Measurements from ENCODE around the gene FSIP1. TPM values are rescaled to one million over a fixed set of nuclear protein-coding genes. Genes with fewer than 3 reads are reported as not detected.

The FSIP1 gene
- total RNA-seq, 2 donors from 2014 or later = 0.58 to 0.60 TPM

GRCh38 chr15:39564972-39565665, 217.5 kb downstream of the FSIP1 start:
- H3K27ac Mint-ChIP-seq = no peak overlapping the region
- peaks cover 0 to 1% of the 10 kb centered on the region in 2 donors for H3K9me3 Mint-ChIP-seq
- DNase-seq (no peak), ATAC-seq (replicated peaks in 1 of 2) (no peak)
- no peaks in the 10 kb centered on the region for H3K4me1 Mint-ChIP-seq (ENCODE audit: low read depth)
- H3K4me3 Mint-ChIP-seq = no peak overlapping the region
- peaks cover 7% of the 10 kb centered on the region for H3K27me3 Mint-ChIP-seq (ENCODE audit: low read depth)
- no peaks in the 10 kb centered on the region for H3K36me3 Mint-ChIP-seq (ENCODE audit: insufficient read depth in 2 of 2)

GRCh38 chr15:39558421-39558820, 224.2 kb downstream of the FSIP1 start:
- no peak for DNase-seq
- no peak overlapping the region for H3K4me3 Mint-ChIP-seq
- no peak for ATAC-seq (replicated peaks in 1 of 2)
- peaks cover 12% of the 10 kb centered on the region for H3K4me1 Mint-ChIP-seq (ENCODE audit: low read depth)
- no peaks in the 10 kb centered on the region for H3K9me3 Mint-ChIP-seq
- no peak overlapping the region for H3K27ac Mint-ChIP-seq
- H3K27me3 Mint-ChIP-seq (ENCODE audit: low read depth) = peaks cover 9% of the 10 kb centered on the region
- H3K36me3 Mint-ChIP-seq (ENCODE audit: insufficient read depth in 2 of 2) = no peaks in the 10 kb centered on the region

GRCh38 chr15:39556461-39556860, 226.2 kb downstream of the FSIP1 start:
- no peak for ATAC-seq (replicated peaks in 1 of 2)

GRCh38 chr15:39555885-39556284, 226.8 kb downstream of the FSIP1 start:
- DNase-seq (no peak), ATAC-seq (replicated peaks in 1 of 2) (no peak)
- H3K36me3 Mint-ChIP-seq (ENCODE audit: insufficient read depth in 2 of 2) = no peaks in the 10 kb centered on the region
- H3K4me1 Mint-ChIP-seq (ENCODE audit: low read depth) = peaks cover 15% of the 10 kb centered on the region
- no peak overlapping the region for H3K4me3 Mint-ChIP-seq
- no peaks in the 10 kb centered on the region for H3K9me3 Mint-ChIP-seq
- no peak overlapping the region for H3K27ac Mint-ChIP-seq
- H3K27me3 Mint-ChIP-seq (ENCODE audit: low read depth) = peaks cover 9% of the 10 kb centered on the region

More at GRCh38 chr15:39556461-39556860, 226.2 kb downstream of the FSIP1 start:
- no peaks in the 10 kb centered on the region for H3K36me3 Mint-ChIP-seq (ENCODE audit: insufficient read depth in 2 of 2)
- no peaks in the 10 kb centered on the region for H3K9me3 Mint-ChIP-seq
- H3K4me3 Mint-ChIP-seq = no peak overlapping the region
- H3K27me3 Mint-ChIP-seq (ENCODE audit: low read depth) = peaks cover 9% of the 10 kb centered on the region
- H3K4me1 Mint-ChIP-seq (ENCODE audit: low read depth) = peaks cover 15% of the 10 kb centered on the region
- no peak for DNase-seq
- no peak overlapping the region for H3K27ac Mint-ChIP-seq

- ATAC-seq (replicated peaks in 1 of 2) = no peak
- H3K27me3 Mint-ChIP-seq (ENCODE audit: low read depth) = peaks cover 9% of the 10 kb centered on the region
- peaks cover 15% of the 10 kb centered on the region for H3K4me1 Mint-ChIP-seq (ENCODE audit: low read depth)
- no peaks in the 10 kb centered on the region for H3K36me3 Mint-ChIP-seq (ENCODE audit: insufficient read depth in 2 of 2)
- no peak for DNase-seq
- no peak overlapping the region for H3K27ac Mint-ChIP-seq
- H3K4me3 Mint-ChIP-seq = no peak overlapping the region
- no peaks in the 10 kb centered on the region for H3K9me3 Mint-ChIP-seq
Measured at GRCh38 chr15:39554746-39555387, 227.8 kb downstream of the FSIP1 start.

- peaks cover 9% of the 10 kb centered on the region for H3K27me3 Mint-ChIP-seq (ENCODE audit: low read depth)
- DNase-seq = no peak
- no peak overlapping the region for H3K4me3 Mint-ChIP-seq
- H3K4me1 Mint-ChIP-seq (ENCODE audit: low read depth) = peaks cover 15% of the 10 kb centered on the region
- no peak for ATAC-seq (replicated peaks in 1 of 2)
- H3K36me3 Mint-ChIP-seq (ENCODE audit: insufficient read depth in 2 of 2) = no peaks in the 10 kb centered on the region
- H3K9me3 Mint-ChIP-seq = no peaks in the 10 kb centered on the region
- peak overlapping the region; percentile 9 for H3K27ac Mint-ChIP-seq
Measured at GRCh38 chr15:39553947-39554693, 228.5 kb downstream of the FSIP1 start.

GRCh38 chr15:39552556-39552955, 230.1 kb downstream of the FSIP1 start:
- DNase-seq (no peak), ATAC-seq (replicated peaks in 1 of 2) (no peak)
- no peak overlapping the region for H3K27ac Mint-ChIP-seq
- H3K36me3 Mint-ChIP-seq (ENCODE audit: insufficient read depth in 2 of 2) = no peaks in the 10 kb centered on the region
- H3K27me3 Mint-ChIP-seq (ENCODE audit: low read depth) = peaks cover 9% of the 10 kb centered on the region
- no peak overlapping the region for H3K4me3 Mint-ChIP-seq
- no peaks in the 10 kb centered on the region for H3K9me3 Mint-ChIP-seq
- H3K4me1 Mint-ChIP-seq (ENCODE audit: low read depth) = peaks cover 15% of the 10 kb centered on the region

GRCh38 chr15:39551476-39551875, 231.2 kb downstream of the FSIP1 start:
- DNase-seq (no peak), ATAC-seq (replicated peaks in 1 of 2) (no peak)
- Mint-ChIP-seq H3K36me3 (ENCODE audit: insufficient read depth in 2 of 2) (no peaks in the 10 kb centered on the region), H3K9me3 (no peaks in the 10 kb centered on the region), H3K4me3 (no peak overlapping the region), H3K27ac (no peak overlapping the region), H3K4me1 (ENCODE audit: low read depth) (peaks cover 15% of the 10 kb centered on the region), H3K27me3 (ENCODE audit: low read depth) (peaks cover 9% of the 10 kb centered on the region)

Other genes starting within 250 kb of the FSIP1 start
- 1 to 10 TPM in 1 of 2 donors, under 1 TPM in 1; 0.99 to 1.3 TPM for gene THBS1, start 201.8 kb downstream of the FSIP1 start, total RNA-seq
- under 1 TPM; 0.41 to 0.72 TPM for gene GPR176, start 137.4 kb upstream of the FSIP1 start, total RNA-seq
- gene EIF2AK4, start 151.3 kb upstream of the FSIP1 start, total RNA-seq = 10 to 100 TPM; 34.9 to 38.0 TPM

Measured in activated T-cell treated with anti-CD3 and anti-CD28 coated beads, Interleukin-2, amount 50 U/mL, for 72 hours (primary cell).